NCI-H2081 treated with DMSO at 0.1 percent for 48 hours (cell line): ENCODE measurements around the gene TIFAB.

Experiments used
- DNase-seq: peaks from one replicate; lab custom pipeline; 2025; lab: John Stamatoyannopoulos, UW

The TIFAB gene

GRCh38 chr5:135481909-135482311 is 29.8 kb upstream of the TIFAB start:
- DNase-seq = no peak

GRCh38 chr5:135481387-135481786 is 29.2 kb upstream of the TIFAB start:
- DNase-seq = no peak

- DNase-seq = no peak
These were observed 28.4 kb upstream of the TIFAB start for GRCh38 chr5:135480511-135480910.

GRCh38 chr5:135478938-135479337 is 26.8 kb upstream of the TIFAB start:
- DNase-seq = no peak

GRCh38 chr5:135477613-135478066 is 25.5 kb upstream of the TIFAB start:
- DNase-seq = no peak

GRCh38 chr5:135476615-135477581 is 24.7 kb upstream of the TIFAB start:
- no peak for DNase-seq

- no peak for DNase-seq
These were observed 22.0 kb upstream of the TIFAB start for GRCh38 chr5:135473956-135474670.

GRCh38 chr5:135472141-135472540 is 20.0 kb upstream of the TIFAB start:
- DNase-seq = no peak

- DNase-seq = no peak
These were observed 19.6 kb upstream of the TIFAB start for GRCh38 chr5:135471726-135472125.

- DNase-seq = no peak
These were observed 17.8 kb upstream of the TIFAB start for GRCh38 chr5:135469911-135470310.

GRCh38 chr5:135468541-135468940 is 16.4 kb upstream of the TIFAB start:
- DNase-seq = no peak

GRCh38 chr5:135467871-135468485 is 15.8 kb upstream of the TIFAB start:
- no peak for DNase-seq

GRCh38 chr5:135467051-135467625 is 15.0 kb upstream of the TIFAB start:
- no peak for DNase-seq

GRCh38 chr5:135466178-135467050 is 14.3 kb upstream of the TIFAB start:
- DNase-seq = no peak

- DNase-seq = no peak
These were observed 13.4 kb upstream of the TIFAB start for GRCh38 chr5:135465391-135466122.

- DNase-seq = peak; percentile 16
These were observed 10.2 kb upstream of the TIFAB start for GRCh38 chr5:135462304-135462703.

- no peak for DNase-seq
These were observed 9.5 kb upstream of the TIFAB start for GRCh38 chr5:135461481-135462151.

- no peak for DNase-seq
These were observed 8.3 kb upstream of the TIFAB start for GRCh38 chr5:135460246-135461033.

- no peak for DNase-seq
These were observed 6.8 kb upstream of the TIFAB start for GRCh38 chr5:135458921-135459331.
